ENCODE data around the gene C2CD4D. TPM values are rescaled to one million over a fixed set of nuclear protein-coding genes. Genes with fewer than 3 reads are reported as not detected.

Gene C2CD4D
- polyA plus RNA-seq, 2 of the 4 experiments (the other 2 are of a cell fraction), result not detected

GRCh38 chr1:151843398-151843797 lies 3.8 kb upstream of the C2CD4D start:
- WGBS (ENCODE audit: missing lambda C conversion rate), result 75% methylated on average over 2 of the region's 2 CpGs
- DNase-seq (ENCODE audit: low read depth in 1 of 2, low spot score in 1 of 2) (no peak), ATAC-seq (no peak), FAIRE-seq (no peak)
- Histone ChIP-seq H3K27ac (no peak overlapping the region), H3K4me3 (no peak overlapping the region), H3K9me3 (no peaks in the 10 kb centered on the region), H3K4me2 (no peak overlapping the region), H3K4me1 (peaks cover 11% of the 10 kb centered on the region; the same call in 2 of the 3 replicates)
- ChIA-PET CTCF (interaction anchor here (0.6 to 1.7 kb wide), 4 partner anchors 14 to 647 kb away, joined by 3 to 4 read pairs (median 4); no protein-coding TSS in a partner anchor), POLR2A (no interaction called here)
- no peak for TF ChIP-seq FOXS1 (CRISPR knock-in tag; IDR thresholded peaks at IDR 0.05)
- no peak for TF ChIP-seq KDM5A (IDR thresholded peaks at IDR 0.05)
- no peak for TF ChIP-seq MAZ (IDR thresholded peaks at IDR 0.05; ENCODE audit: borderline replicate concordance, low read depth, low read length)
- TF ChIP-seq GATA3 (IDR thresholded peaks at IDR 0.05; ENCODE audit: borderline replicate concordance), result no peak
- no peak for TF ChIP-seq HES2 (IDR thresholded peaks at IDR 0.05)
- TF ChIP-seq BHLHE40 (IDR thresholded peaks at IDR 0.05; ENCODE audit: low read depth, low read length), result no peak

GRCh38 chr1:151841141-151841540 lies 1.5 kb upstream of the C2CD4D start:
- no peak for ATAC-seq
- H3K4me3 ChIP-seq, result no peak overlapping the region
- 32% methylated on average over 2 of the region's 2 CpGs for WGBS (ENCODE audit: missing lambda C conversion rate)
- DNase-seq (ENCODE audit: low read depth in 1 of 2, low spot score in 1 of 2), result no peak
- peaks cover 6% of the 10 kb centered on the region; the same call in 2 of the 3 replicates for H3K4me1 ChIP-seq
- no peak overlapping the region for H3K4me2 ChIP-seq
- ChIA-PET POLR2A (interaction anchor here (0.5 kb wide), 1 partner anchor 8 kb away, joined by 3 read pairs; no protein-coding TSS in a partner anchor), CTCF (interaction anchor here (0.6 to 1.6 kb wide), 6 partner anchors 18 to 247 kb away, joined by 3 to 4 read pairs (median 3); no protein-coding TSS in a partner anchor)
- no peaks in the 10 kb centered on the region for H3K9me3 ChIP-seq
- TF ChIP-seq MAX (IDR thresholded peaks at IDR 0.05) (no peak), HDAC2 (IDR thresholded peaks at IDR 0.05) (no peak), JUNB (IDR thresholded peaks at IDR 0.05) (no peak), HOXB13 (CRISPR knock-in tag; IDR thresholded peaks at IDR 0.05; ENCODE audit: low read depth) (no peak), MAFK (IDR thresholded peaks at IDR 0.05; ENCODE audit: partially characterized antibody) (no peak), RNF2 (IDR thresholded peaks at IDR 0.05; ENCODE audit: borderline replicate concordance, low read depth) (no peak), FOXS1 (CRISPR knock-in tag; IDR thresholded peaks at IDR 0.05) (no peak), HMGXB4 (CRISPR knock-in tag; IDR thresholded peaks at IDR 0.05; ENCODE audit: borderline replicate concordance) (no peak), TFCP2L1 (CRISPR knock-in tag; IDR thresholded peaks at IDR 0.05) (no peak), USF2 (IDR thresholded peaks at IDR 0.05) (no peak), RAD21 (conservative IDR thresholded peaks at IDR 0.05 in 1 of 2, IDR thresholded peaks at IDR 0.05 in 1 of 2) (no peak), HOXA7 (CRISPR knock-in tag; IDR thresholded peaks at IDR 0.05) (no peak), BCL3 (IDR thresholded peaks at IDR 0.05) (no peak), KDM5A (IDR thresholded peaks at IDR 0.05) (no peak), POLR2AphosphoS2 (conservative IDR thresholded peaks at IDR 0.05; ENCODE audit: low read length) (no peak)
- H3K27ac ChIP-seq, result no peak overlapping the region
- no peak for FAIRE-seq

- ATAC-seq (no peak), DNase-seq (ENCODE audit: low read depth in 1 of 2, low spot score in 1 of 2) (no peak), FAIRE-seq (no peak)
- H3K27ac ChIP-seq, result no peak overlapping the region
- POLR2A ChIA-PET, result interaction anchor here (0.5 kb wide), 1 partner anchor 9 kb away, joined by 3 read pairs; no protein-coding TSS in a partner anchor
- no peak overlapping the region for H3K4me3 ChIP-seq
- 0 out of 3 replicates have a peak, but pooled peaks cover 3% of the 10 kb centered on the region for H3K4me1 ChIP-seq
- no peaks in the 10 kb centered on the region for H3K9me3 ChIP-seq
- H3K4me2 ChIP-seq, result no peak overlapping the region
- CTCF ChIA-PET, result interaction anchor here (0.6 to 1.7 kb wide), 10 partner anchors 14 to 247 kb away, joined by 3 to 6 read pairs (median 3); no protein-coding TSS in a partner anchor
- TF ChIP-seq EP300 (IDR thresholded peaks at IDR 0.05), result no peak
- TF ChIP-seq MAFK (IDR thresholded peaks at IDR 0.05; ENCODE audit: partially characterized antibody), result no peak
- TF ChIP-seq RCOR1 (IDR thresholded peaks at IDR 0.05; ENCODE audit: low read depth, low read length), result no peak
- no peak for TF ChIP-seq CEBPB (IDR thresholded peaks at IDR 0.05)
- TF ChIP-seq HOXB5 (CRISPR knock-in tag; IDR thresholded peaks at IDR 0.05), result no peak
- no peak for TF ChIP-seq RARB (CRISPR knock-in tag; IDR thresholded peaks at IDR 0.05)
- TF ChIP-seq ZNF302 (CRISPR knock-in tag; IDR thresholded peaks at IDR 0.05), result no peak
- no peak for TF ChIP-seq NFE2L2 (conservative IDR thresholded peaks at IDR 0.05; ENCODE audit: low read length)
- TF ChIP-seq PHF8 (IDR thresholded peaks at IDR 0.05; ENCODE audit: borderline replicate concordance, low read depth), result no peak
- TF ChIP-seq TFCP2L1 (CRISPR knock-in tag; IDR thresholded peaks at IDR 0.05), result no peak
- no peak for TF ChIP-seq PBX3 (IDR thresholded peaks at IDR 0.05)
Measured at GRCh38 chr1:151840421-151840820, 801 bp upstream of the C2CD4D start.
